Type B pancreatic cell (in vitro differentiated cells): ENCODE data around the gene OSM. TPM values are rescaled to one million over a fixed set of nuclear protein-coding genes. Genes with fewer than 3 reads are reported as not detected.
"Not testable (repeated sequence)": the region's sequence is repeated elsewhere in the genome, so short reads cannot be mapped to it uniquely, and the experiment has no call there.

ENCODE experiments used
- DNase-seq: peaks from one replicate; pipeline ENCODE4 v3.0.0; 2021; ENCODE audit warnings: mixed read lengths; ENCODE audit not compliant: unreplicated experiment; ENCODE audit errors: extremely low spot score
- H3K27ac Mint-ChIP-seq: 2 replicates; pipeline ENCODE4 v1.8.0; 2021; ENCODE audit warnings: mild to moderate bottlenecking, mixed read lengths
- H3K27me3 Mint-ChIP-seq: 2 replicates; pipeline ENCODE4 v1.8.0; 2021; ENCODE audit warnings: mixed read lengths
- H3K36me3 Mint-ChIP-seq: 2 replicates; pipeline ENCODE4 v1.8.0; 2021; ENCODE audit warnings: mixed read lengths
- H3K4me1 Mint-ChIP-seq: one replicate; pipeline ENCODE4 v1.8.0; 2021; ENCODE audit warnings: mixed read lengths; ENCODE audit not compliant: unreplicated experiment
- H3K4me3 Mint-ChIP-seq: 2 replicates; pipeline ENCODE4 v1.8.0; 2021; ENCODE audit warnings: mild to moderate bottlenecking, mixed read lengths
- H3K9me3 Mint-ChIP-seq: 2 replicates; pipeline ENCODE4 v1.8.0; 2021; ENCODE audit warnings: mixed read lengths
- total RNA-seq: library from RNA; stranded (reverse); gene quantifications from 2 replicates; pipeline ENCODE4 v1.2.1, GENCODE V29; 2021; ENCODE audit warnings: low replicate concordance
- TF ChIP-seq, protein P1 (sequence below): fragments of 200-600 bp; sonication (generic); conservative IDR thresholded peaks from 2 replicates; pipeline ENCODE4 v1.5.0; 2021; ENCODE audit warnings: antibody characterized with exemption, mild to moderate bottlenecking

Gene OSM
- total RNA-seq, 1 donor from 2014 or later = not detected

GRCh38 chr22:30238661-30239487 is 27.8 kb downstream of the OSM start:
- DNase-seq = no peak
- Mint-ChIP-seq H3K4me3 (no peak overlapping the region), H3K4me1 (peaks cover 27% of the 10 kb centered on the region), H3K9me3 (no peaks in the 10 kb centered on the region), H3K27ac (no peak overlapping the region), H3K27me3 (peaks cover 3% of the 10 kb centered on the region), H3K36me3 (no peaks in the 10 kb centered on the region)
- TF ChIP-seq, protein P1, sequence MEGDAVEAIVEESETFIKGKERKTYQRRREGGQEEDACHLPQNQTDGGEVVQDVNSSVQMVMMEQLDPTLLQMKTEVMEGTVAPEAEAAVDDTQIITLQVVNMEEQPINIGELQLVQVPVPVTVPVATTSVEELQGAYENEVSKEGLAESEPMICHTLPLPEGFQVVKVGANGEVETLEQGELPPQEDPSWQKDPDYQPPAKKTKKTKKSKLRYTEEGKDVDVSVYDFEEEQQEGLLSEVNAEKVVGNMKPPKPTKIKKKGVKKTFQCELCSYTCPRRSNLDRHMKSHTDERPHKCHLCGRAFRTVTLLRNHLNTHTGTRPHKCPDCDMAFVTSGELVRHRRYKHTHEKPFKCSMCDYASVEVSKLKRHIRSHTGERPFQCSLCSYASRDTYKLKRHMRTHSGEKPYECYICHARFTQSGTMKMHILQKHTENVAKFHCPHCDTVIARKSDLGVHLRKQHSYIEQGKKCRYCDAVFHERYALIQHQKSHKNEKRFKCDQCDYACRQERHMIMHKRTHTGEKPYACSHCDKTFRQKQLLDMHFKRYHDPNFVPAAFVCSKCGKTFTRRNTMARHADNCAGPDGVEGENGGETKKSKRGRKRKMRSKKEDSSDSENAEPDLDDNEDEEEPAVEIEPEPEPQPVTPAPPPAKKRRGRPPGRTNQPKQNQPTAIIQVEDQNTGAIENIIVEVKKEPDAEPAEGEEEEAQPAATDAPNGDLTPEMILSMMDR = no peak

GRCh38 chr22:30238136-30238535 is 28.5 kb downstream of the OSM start:
- Mint-ChIP-seq H3K9me3 (no peaks in the 10 kb centered on the region), H3K27ac (no peak overlapping the region), H3K4me3 (no peak overlapping the region), H3K4me1 (peaks cover 27% of the 10 kb centered on the region), H3K27me3 (peaks cover 3% of the 10 kb centered on the region), H3K36me3 (no peaks in the 10 kb centered on the region)
- no peak for DNase-seq
- TF ChIP-seq, protein P1 = no peak

DNA sequence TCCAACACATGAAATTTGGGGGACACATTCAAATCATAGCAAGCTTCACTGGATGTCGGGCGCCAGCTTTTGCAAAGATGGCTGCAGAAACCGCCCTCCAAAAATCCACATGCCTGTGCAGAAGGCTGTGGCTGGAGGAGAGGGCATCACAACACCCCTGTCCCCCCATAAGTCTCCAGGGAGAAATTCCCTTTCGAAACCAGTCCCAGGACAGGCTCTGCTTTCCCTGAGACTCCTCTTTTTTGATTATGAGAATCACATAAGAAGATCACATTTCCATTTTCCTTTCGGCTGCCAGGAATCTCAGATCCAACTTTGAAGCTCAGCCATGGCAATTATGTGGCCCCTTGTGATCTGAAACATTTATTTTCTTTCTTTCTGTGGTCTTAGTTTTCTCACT is 29.8 kb downstream of the OSM start:
- H3K4me3 Mint-ChIP-seq = no peak overlapping the region
- peaks cover 3% of the 10 kb centered on the region for H3K27me3 Mint-ChIP-seq
- H3K9me3 Mint-ChIP-seq = no peaks in the 10 kb centered on the region
- TF ChIP-seq, protein P1 = no peak
- no peak for DNase-seq
- H3K4me1 Mint-ChIP-seq = peaks cover 27% of the 10 kb centered on the region
- no peaks in the 10 kb centered on the region for H3K36me3 Mint-ChIP-seq
- no peak overlapping the region for H3K27ac Mint-ChIP-seq

DNA sequence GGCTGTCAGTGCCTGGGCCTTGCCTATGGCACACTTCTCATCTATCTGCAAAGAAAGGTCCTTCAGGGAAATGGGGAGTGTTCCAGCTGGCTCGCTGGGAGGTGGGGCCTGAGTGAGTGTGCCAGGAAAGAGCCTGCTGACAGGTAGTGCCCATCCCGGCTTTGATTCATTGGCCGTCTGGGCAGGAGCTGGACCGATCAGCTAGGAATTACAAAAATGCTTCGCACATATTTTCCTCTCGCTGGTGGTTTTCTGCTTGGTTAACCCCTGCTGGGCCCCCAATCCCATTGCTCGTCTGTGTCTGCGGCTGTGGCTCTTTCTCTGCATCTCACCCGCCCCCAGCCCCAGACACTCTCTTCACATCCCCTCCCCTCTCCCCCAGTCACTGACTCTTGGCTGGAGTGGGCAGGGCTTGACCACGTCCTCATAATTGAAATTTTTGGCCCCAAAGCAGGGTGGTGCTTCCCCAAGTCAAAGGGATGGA is 30.9 kb downstream of the OSM start:
- TF ChIP-seq, protein P1 = no peak
- Mint-ChIP-seq H3K27ac (no peak overlapping the region), H3K36me3 (no peaks in the 10 kb centered on the region), H3K4me1 (peaks cover 27% of the 10 kb centered on the region), H3K9me3 (no peaks in the 10 kb centered on the region), H3K27me3 (peaks cover 3% of the 10 kb centered on the region), H3K4me3 (no peak overlapping the region)
- DNase-seq = no peak

DNA sequence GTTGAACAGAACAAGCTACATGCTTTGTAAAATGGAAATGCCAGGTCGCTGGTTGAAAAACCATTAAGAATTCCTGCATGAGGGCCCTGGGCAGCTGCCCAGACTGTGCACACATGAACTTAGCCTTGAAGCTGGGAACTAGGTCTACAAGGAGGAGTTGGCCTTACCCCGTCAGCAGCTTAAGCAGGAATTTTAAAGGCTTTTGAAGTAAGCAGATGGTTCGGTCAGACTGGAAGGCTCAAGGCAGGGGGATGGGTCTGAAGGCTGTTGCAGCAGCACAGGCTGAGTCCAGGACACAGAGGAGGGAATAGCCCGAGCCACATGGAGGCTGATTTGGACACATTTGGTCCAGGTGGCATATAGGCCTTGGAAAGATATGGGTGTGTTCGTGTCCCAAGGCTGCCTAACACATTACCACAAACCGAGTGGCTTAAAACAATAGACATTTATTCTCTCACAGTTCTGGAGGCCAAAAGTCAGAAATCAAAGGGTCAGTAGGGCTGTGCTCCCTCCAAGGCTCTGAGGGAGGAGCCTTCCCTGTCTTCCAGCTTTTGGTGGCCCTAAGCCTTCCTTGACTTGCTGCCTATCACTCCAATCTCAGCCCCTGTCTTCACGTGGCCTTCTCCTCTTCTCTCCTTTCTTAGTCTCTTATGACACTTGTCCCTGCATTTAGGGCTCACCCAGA is 31.7 kb downstream of the OSM start:
- no peak for DNase-seq
- peaks cover 27% of the 10 kb centered on the region for H3K4me1 Mint-ChIP-seq
- H3K4me3 Mint-ChIP-seq = peak overlapping the region; percentile 8
- H3K36me3 Mint-ChIP-seq = no peaks in the 10 kb centered on the region
- no peaks in the 10 kb centered on the region for H3K9me3 Mint-ChIP-seq
- TF ChIP-seq, protein P1 = no peak
- peaks cover 3% of the 10 kb centered on the region for H3K27me3 Mint-ChIP-seq
- no peak overlapping the region for H3K27ac Mint-ChIP-seq

GRCh38 chr22:30234325-30234724 is 32.3 kb downstream of the OSM start:
- H3K4me1 Mint-ChIP-seq = peaks cover 27% of the 10 kb centered on the region
- not testable (repeated sequence) for H3K27ac Mint-ChIP-seq, H3K36me3 Mint-ChIP-seq, DNase-seq, H3K27me3 Mint-ChIP-seq, H3K9me3 Mint-ChIP-seq, H3K4me3 Mint-ChIP-seq
